PC-9 (cell line): ENCODE measurements around the gene SERTAD4. TPM values are rescaled to one million over a fixed set of nuclear protein-coding genes. Genes with fewer than 3 reads are reported as not detected.

Experiments
- BruUV-seq: library from RNA; stranded (reverse); fragments of 400-500 nt; replicated peaks from 2 replicates; lab custom pipeline; 2021; lab: Mats Ljungman, UMichigan
- CTCF ChIA-PET: fragments of 300-600 bp; sonication (Branson Sonifier 250); formaldehyde crosslinking; loops from one replicate; lab custom pipeline; 2022; ENCODE audit warnings: antibody characterized with exemption; lab: Charles Lee
- POLR2A ChIA-PET: fragments of 300-600 bp; sonication (Branson Sonifier 250); formaldehyde crosslinking; loops from one replicate; lab custom pipeline; 2022; ENCODE audit warnings: antibody characterized with exemption; ENCODE audit not compliant: unreplicated experiment; lab: Charles Lee
- DNase-seq, 2 experiments: peaks; one replicate each; pipeline versions ENCODE4 v3.0.0 to v3.0.0-alpha.2; 2015 to 2022; ENCODE audit warnings: mixed read lengths in 1 of 2
- H2AFZ ChIP-seq: fragments of 200-600 bp; sonication (generic); 2 replicates; pipeline ENCODE4 v1.8.1; 2017; ENCODE audit warnings: antibody characterized with exemption
- H3F3A ChIP-seq: fragments of 200-600 bp; sonication (generic); 2 replicates; pipeline ENCODE4 v1.8.1; 2017; ENCODE audit warnings: antibody characterized with exemption, mild to moderate bottlenecking, low read depth; ENCODE audit not compliant: insufficient read depth
- H3K27ac ChIP-seq: fragments of 200-600 bp; sonication (generic); 2 replicates; pipeline ENCODE4 v1.6.1; 2016; ENCODE audit warnings: mixed run types
- H3K27me3 ChIP-seq: fragments of 200-600 bp; sonication (generic); 2 replicates; pipeline ENCODE4 v1.6.1; 2016; ENCODE audit warnings: low read depth, mixed run types; ENCODE audit not compliant: insufficient read depth
- H3K36me3 ChIP-seq: fragments of 200-600 bp; sonication (generic); 2 replicates; pipeline ENCODE4 v1.6.1; 2016; ENCODE audit warnings: low read depth, mixed run types
- H3K4me1 ChIP-seq: fragments of 200-600 bp; sonication (generic); replicated peaks from 2 replicates; pipeline ENCODE4 v1.6.1; 2016; ENCODE audit warnings: mixed run types; ENCODE audit not compliant: insufficient read depth
- H3K4me2 ChIP-seq: fragments of 200-600 bp; sonication (generic); 2 replicates; pipeline ENCODE4 v1.6.1; 2017; ENCODE audit warnings: mixed run types
- H3K4me3 ChIP-seq: fragments of 200-600 bp; sonication (generic); 2 replicates; pipeline ENCODE4 v1.6.1; 2016; ENCODE audit warnings: mixed run types
- H3K79me2 ChIP-seq: fragments of 200-600 bp; sonication (generic); 2 replicates; pipeline ENCODE4 v1.6.1; 2017; ENCODE audit warnings: low read depth, mixed run types
- H3K9me2 ChIP-seq: fragments of 200-600 bp; sonication (generic); 2 replicates; pipeline ENCODE4 v1.8.1; 2017; ENCODE audit warnings: mild to moderate bottlenecking; ENCODE audit not compliant: insufficient read depth
- H3K9me3 ChIP-seq: fragments of 200-600 bp; sonication (generic); 2 replicates; pipeline ENCODE4 v1.8.1; 2016; ENCODE audit warnings: low read depth; ENCODE audit not compliant: insufficient read depth
- H4K20me1 ChIP-seq: fragments of 200-600 bp; sonication (generic); 2 replicates; pipeline ENCODE4 v1.8.1; 2017; ENCODE audit not compliant: insufficient read depth
- CTCF ChIP-seq: fragments of 200-600 bp; sonication (generic); conservative IDR thresholded peaks from 2 replicates; pipeline ENCODE4 v1.6.1; 2017; ENCODE audit warnings: mixed run types, antibody characterized with exemption, mild to moderate bottlenecking, moderate library complexity
- EZH2 ChIP-seq: fragments of 200-600 bp; sonication (generic); IDR thresholded peaks from 2 replicates; pipeline ENCODE4 v1.8.0; 2017; ENCODE audit warnings: antibody characterized with exemption, low read depth
- intact Hi-C: fragments of 100-400 bp; cut with micrococcal nuclease; formaldehyde crosslinking; loops from one replicate; pipeline ENCODE4 v1.10.0; 2022; ENCODE audit not compliant: unreplicated experiment
- total RNA-seq: library from RNA; stranded (reverse); gene quantifications from 2 replicates; pipeline ENCODE4 v1.2.3, GENCODE V29; 2021

The SERTAD4 gene
- total RNA-seq, 1 experiment from 2014 or later: 22.6 TPM

GRCh38 chr1:210262167-210262896 lies 29.7 kb downstream of the SERTAD4 start:
- H2AFZ ChIP-seq: no peak overlapping the region
- H3K9me2 ChIP-seq: no peaks in the 10 kb centered on the region
- peaks cover 16% of the 10 kb centered on the region; the same call in 1 of the 2 replicates for H3K4me1 ChIP-seq
- H3K79me2 ChIP-seq: no peaks in the 10 kb centered on the region
- CTCF ChIA-PET: no interaction called here
- no peak overlapping the region for H3K27ac ChIP-seq
- no peak overlapping the region for H3K4me2 ChIP-seq
- no peaks in the 10 kb centered on the region for H3K36me3 ChIP-seq
- H3K9me3 ChIP-seq: no peaks in the 10 kb centered on the region
- intact Hi-C loops: no loop called here
- POLR2A ChIA-PET: no interaction called here
- no peak for DNase-seq
- TF ChIP-seq EZH2 (no peak), CTCF (no peak)
- H3K27me3 ChIP-seq: no peaks in the 10 kb centered on the region
- H4K20me1 ChIP-seq: no peaks in the 10 kb centered on the region
- H3K4me3 ChIP-seq: no peak overlapping the region
- peaks cover 16% of the 10 kb centered on the region; the same call in 1 of the 2 replicates for H3F3A ChIP-seq
- no TSS peak for BruUV-seq

GRCh38 chr1:210262897-210263272 lies 30.3 kb downstream of the SERTAD4 start:
- CTCF ChIA-PET: no interaction called here
- no peak overlapping the region for H3K4me2 ChIP-seq
- peaks cover 16% of the 10 kb centered on the region; the same call in 1 of the 2 replicates for H3F3A ChIP-seq
- intact Hi-C loops: no loop called here
- H3K79me2 ChIP-seq: no peaks in the 10 kb centered on the region
- no peaks in the 10 kb centered on the region for H3K9me2 ChIP-seq
- H3K27me3 ChIP-seq: no peaks in the 10 kb centered on the region
- no peak overlapping the region for H3K27ac ChIP-seq
- H3K9me3 ChIP-seq: no peaks in the 10 kb centered on the region
- no peaks in the 10 kb centered on the region for H3K36me3 ChIP-seq
- no peak overlapping the region for H3K4me3 ChIP-seq
- POLR2A ChIA-PET: no interaction called here
- TF ChIP-seq CTCF: no peak
- no peak for TF ChIP-seq EZH2
- no peak for DNase-seq
- no TSS peak for BruUV-seq
- H4K20me1 ChIP-seq: no peaks in the 10 kb centered on the region
- H2AFZ ChIP-seq: no peak overlapping the region
- H3K4me1 ChIP-seq: peaks cover 16% of the 10 kb centered on the region; the same call in 1 of the 2 replicates

- POLR2A ChIA-PET: no interaction called here
- Histone ChIP-seq H3K36me3 (no peaks in the 10 kb centered on the region), H3K4me1 (peaks cover 16% of the 10 kb centered on the region; the same call in 1 of the 2 replicates), H3K9me2 (no peaks in the 10 kb centered on the region), H3F3A (peaks cover 16% of the 10 kb centered on the region; the same call in 1 of the 2 replicates), H3K4me2 (no peak overlapping the region), H3K4me3 (no peak overlapping the region), H3K9me3 (no peaks in the 10 kb centered on the region), H3K79me2 (no peaks in the 10 kb centered on the region), H4K20me1 (no peaks in the 10 kb centered on the region), H3K27ac (no peak overlapping the region), H2AFZ (no peak overlapping the region), H3K27me3 (no peaks in the 10 kb centered on the region)
- DNase-seq: no peak
- no TSS peak for BruUV-seq
- TF ChIP-seq CTCF: no peak
- TF ChIP-seq EZH2: no peak
- intact Hi-C loops: no loop called here
- CTCF ChIA-PET: no interaction called here
Observed at GRCh38 chr1:210263963-210264362, 31.4 kb downstream of the SERTAD4 start.
